Muscle layer of colon (tissue), 2 donors: Measurements from ENCODE around the gene MSH2.

ENCODE experiments used
- H3K27ac ChIP-seq: one replicate; pipeline ENCODE4 v1.7.0; 2013; ENCODE audit warnings: low read depth, mild to moderate bottlenecking, low read length, moderate library complexity
- H3K27me3 ChIP-seq, 2 donors: one replicate each; pipeline ENCODE4 v1.7.0; 2013; ENCODE audit warnings: low read length in 2 of 2, mild to moderate bottlenecking in 2 of 2; ENCODE audit not compliant: insufficient read depth in 2 of 2, control insufficient read depth in 1 of 2
- H3K36me3 ChIP-seq: one replicate; pipeline ENCODE4 v1.7.0; 2013; ENCODE audit warnings: mild to moderate bottlenecking, low read length; ENCODE audit not compliant: insufficient read depth
- H3K4me1 ChIP-seq: one replicate; pipeline ENCODE4 v1.7.0; 2013; ENCODE audit warnings: mild to moderate bottlenecking, low read length; ENCODE audit not compliant: insufficient read depth
- H3K4me3 ChIP-seq, 2 donors: one replicate each; pipeline ENCODE4 v1.7.0; 2013; ENCODE audit warnings: low read length in 2 of 2, low read depth in 1 of 2, mild to moderate bottlenecking in 1 of 2, moderate library complexity in 1 of 2
- H3K9ac ChIP-seq: one replicate; pipeline ENCODE4 v1.7.0; 2013; ENCODE audit warnings: low read length
- H3K9me3 ChIP-seq: one replicate; pipeline ENCODE4 v1.7.0; 2013; ENCODE audit warnings: mild to moderate bottlenecking, low read length
- donor health status: abdominal sarcoma.
- donor health status: Adenocarcinoma of cecum.

Gene MSH2

GRCh38 chr2:47525167-47525566 is 122.2 kb downstream of the MSH2 start:
- Histone ChIP-seq H3K9me3 (no peaks in the 10 kb centered on the region), H3K36me3 (no peaks in the 10 kb centered on the region), H3K9ac (no peak overlapping the region), H3K27ac (no peak overlapping the region), H3K4me3 (no peak overlapping the region), H3K4me1 (peaks cover 4% of the 10 kb centered on the region), H3K27me3 (no peaks in the 10 kb centered on the region)

GRCh38 chr2:47528455-47528854 is 125.5 kb downstream of the MSH2 start:
- H3K36me3 ChIP-seq, result no peaks in the 10 kb centered on the region
- H3K4me3 ChIP-seq, result no peak overlapping the region
- H3K27ac ChIP-seq, result no peak overlapping the region
- H3K27me3 ChIP-seq, result no peaks in the 10 kb centered on the region
- H3K4me1 ChIP-seq, result no peaks in the 10 kb centered on the region
- H3K9me3 ChIP-seq, result no peaks in the 10 kb centered on the region
- H3K9ac ChIP-seq, result no peak overlapping the region

GRCh38 chr2:47528874-47529273 is 125.9 kb downstream of the MSH2 start:
- H3K9me3 ChIP-seq, result no peaks in the 10 kb centered on the region
- no peaks in the 10 kb centered on the region for H3K4me1 ChIP-seq
- H3K36me3 ChIP-seq, result no peaks in the 10 kb centered on the region
- no peak overlapping the region for H3K4me3 ChIP-seq
- H3K27ac ChIP-seq, result no peak overlapping the region
- no peaks in the 10 kb centered on the region for H3K27me3 ChIP-seq
- H3K9ac ChIP-seq, result no peak overlapping the region

GRCh38 chr2:47530105-47530760 is 127.3 kb downstream of the MSH2 start:
- Histone ChIP-seq H3K9me3 (no peaks in the 10 kb centered on the region), H3K27me3 (no peaks in the 10 kb centered on the region), H3K4me1 (no peaks in the 10 kb centered on the region), H3K4me3 (no peak overlapping the region), H3K36me3 (no peaks in the 10 kb centered on the region), H3K27ac (no peak overlapping the region), H3K9ac (no peak overlapping the region)

GRCh38 chr2:47531378-47532042 is 128.6 kb downstream of the MSH2 start:
- H3K36me3 ChIP-seq, result no peaks in the 10 kb centered on the region
- H3K27ac ChIP-seq, result no peak overlapping the region
- H3K4me1 ChIP-seq, result no peaks in the 10 kb centered on the region
- no peak overlapping the region for H3K4me3 ChIP-seq
- no peaks in the 10 kb centered on the region for H3K27me3 ChIP-seq
- no peaks in the 10 kb centered on the region for H3K9me3 ChIP-seq
- H3K9ac ChIP-seq, result no peak overlapping the region
